PC-3 (cell line): ENCODE data around the gene SRY.

Experiments used
- EZH2 ChIP-seq: fragments of 300-600 bp; sonication (generic); IDR thresholded peaks from one replicate; pipeline ENCODE4 v1.6.1; 2017; ENCODE audit warnings: antibody characterized with exemption, mild to moderate bottlenecking, low read length; ENCODE audit not compliant: unreplicated experiment
- EZH2phosphoT487 ChIP-seq: fragments of 300-600 bp; sonication (generic); IDR thresholded peaks from 2 replicates; pipeline ENCODE4 v1.6.1; 2018; ENCODE audit warnings: mild to moderate bottlenecking, antibody characterized with exemption, low read length, borderline replicate concordance
- TF ChIP-seq, protein P1 (sequence below): fragments of 300-600 bp; sonication (generic); conservative IDR thresholded peaks from 2 replicates; pipeline ENCODE4 v1.5.1; 2017; ENCODE audit warnings: antibody characterized with exemption, low read depth, mild to moderate bottlenecking, low read length

DNA sequence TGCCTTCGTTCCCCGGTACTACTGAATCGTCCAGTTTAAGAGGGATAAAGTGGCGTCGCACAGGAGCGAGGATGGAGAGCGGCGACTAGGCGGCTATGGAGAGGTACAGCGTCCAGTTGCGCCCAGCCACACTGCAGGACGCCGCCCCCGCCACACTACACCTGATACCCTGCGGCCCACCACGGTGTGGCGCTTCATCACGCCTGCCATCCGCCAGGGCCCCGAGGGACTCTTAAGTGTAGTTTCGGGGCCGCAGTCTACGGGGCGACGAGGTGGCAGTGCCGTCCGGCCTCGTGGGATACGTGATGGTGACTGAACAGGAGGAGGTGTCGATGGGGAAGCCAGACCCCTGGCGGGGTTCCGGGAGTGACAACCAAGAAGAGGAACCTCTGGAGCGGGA is 2.3 kb upstream of the SRY start:
- TF ChIP-seq, protein P1, sequence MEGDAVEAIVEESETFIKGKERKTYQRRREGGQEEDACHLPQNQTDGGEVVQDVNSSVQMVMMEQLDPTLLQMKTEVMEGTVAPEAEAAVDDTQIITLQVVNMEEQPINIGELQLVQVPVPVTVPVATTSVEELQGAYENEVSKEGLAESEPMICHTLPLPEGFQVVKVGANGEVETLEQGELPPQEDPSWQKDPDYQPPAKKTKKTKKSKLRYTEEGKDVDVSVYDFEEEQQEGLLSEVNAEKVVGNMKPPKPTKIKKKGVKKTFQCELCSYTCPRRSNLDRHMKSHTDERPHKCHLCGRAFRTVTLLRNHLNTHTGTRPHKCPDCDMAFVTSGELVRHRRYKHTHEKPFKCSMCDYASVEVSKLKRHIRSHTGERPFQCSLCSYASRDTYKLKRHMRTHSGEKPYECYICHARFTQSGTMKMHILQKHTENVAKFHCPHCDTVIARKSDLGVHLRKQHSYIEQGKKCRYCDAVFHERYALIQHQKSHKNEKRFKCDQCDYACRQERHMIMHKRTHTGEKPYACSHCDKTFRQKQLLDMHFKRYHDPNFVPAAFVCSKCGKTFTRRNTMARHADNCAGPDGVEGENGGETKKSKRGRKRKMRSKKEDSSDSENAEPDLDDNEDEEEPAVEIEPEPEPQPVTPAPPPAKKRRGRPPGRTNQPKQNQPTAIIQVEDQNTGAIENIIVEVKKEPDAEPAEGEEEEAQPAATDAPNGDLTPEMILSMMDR = no peak
- TF ChIP-seq EZH2 (no peak), EZH2phosphoT487 (no peak)
